A549 treated with DMSO at 1 μM for 4 hours (cell line): ENCODE results near the gene SOX2. TPM values are rescaled to one million over a fixed set of nuclear protein-coding genes. Genes with fewer than 3 reads are reported as not detected.

ENCODE experiments used
- total RNA-seq: library from RNA; stranded (reverse); fragments of 200-300 nt; extraction: Qiagen RNA extraction; gene quantifications from 5 replicates; pipeline ENCODE4 v1.2.3, GENCODE V29; 2022; ENCODE audit warnings: low read depth

SOX2 gene
- total RNA-seq: 0.75 to 1.2 TPM (median 1.0 TPM) in 5 replicates

DNA sequence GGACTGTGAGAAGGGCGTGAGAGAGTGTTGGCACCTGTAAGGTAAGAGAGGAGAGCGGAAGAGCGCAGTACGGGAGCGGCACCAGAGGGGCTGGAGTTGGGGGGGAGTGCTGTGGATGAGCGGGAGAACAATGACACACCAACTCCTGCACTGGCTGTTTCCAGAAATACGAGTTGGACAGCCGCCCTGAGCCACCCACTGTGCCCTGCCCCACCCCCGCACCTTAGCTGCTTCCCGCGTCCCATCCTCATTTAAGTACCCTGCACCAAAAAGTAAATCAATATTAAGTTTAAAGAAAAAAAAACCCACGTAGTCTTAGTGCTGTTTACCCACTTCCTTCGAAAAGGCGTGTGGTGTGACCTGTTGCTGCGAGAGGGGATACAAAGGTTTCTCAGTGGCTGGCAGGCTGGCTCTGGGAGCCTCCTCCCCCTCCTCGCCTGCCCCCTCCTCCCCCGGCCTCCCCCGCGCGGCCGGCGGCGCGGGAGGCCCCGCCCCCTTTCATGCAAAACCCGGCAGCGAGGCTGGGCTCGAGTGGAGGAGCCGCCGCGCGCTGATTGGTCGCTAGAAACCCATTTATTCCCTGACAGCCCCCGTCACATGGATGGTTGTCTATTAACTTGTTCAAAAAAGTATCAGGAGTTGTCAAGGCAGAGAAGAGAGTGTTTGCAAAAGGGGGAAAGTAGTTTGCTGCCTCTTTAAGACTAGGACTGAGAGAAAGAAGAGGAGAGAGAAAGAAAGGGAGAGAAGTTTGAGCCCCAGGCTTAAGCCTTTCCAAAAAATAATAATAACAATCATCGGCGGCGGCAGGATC lies at the start of gene SOX2:
SOX2 (plus strand) TSS at position 601 of the 811 bp plus-strand sequence. CDS start 436 bp downstream, outside the sequence.

